Heart right ventricle (tissue), 16 donors: ENCODE measurements around the gene WWOX. TPM values are rescaled to one million over a fixed set of nuclear protein-coding genes. Genes with fewer than 3 reads are reported as not detected.

Source experiments
- ATAC-seq, 8 donors: fragments of 200-7000 bp; cut with Tn5 transposase; one replicate each; pipeline ENCODE4 v1.9.1; 2020; ENCODE audit warnings: mild to moderate bottlenecking in 8 of 8, moderate library complexity in 8 of 8, moderate number of reproducible peaks in 1 of 8
- DNase-seq, 2 donors: peaks; one replicate each; pipeline ENCODE4 v3.0.0-alpha.2; 2020
- H3K27ac ChIP-seq, 10 donors: fragments of 200-600 bp; sonication (generic) in 2 of 10; one replicate each; pipeline versions ENCODE4 v1.5.0 to v1.8.0; 2020 to 2022; ENCODE audit warnings: mild to moderate bottlenecking in 3 of 10
- H3K27me3 ChIP-seq, 7 donors: fragments of 200-600 bp; one replicate each; pipeline ENCODE4 v1.8.0; 2021 to 2022; ENCODE audit warnings: mild to moderate bottlenecking in 2 of 7
- H3K36me3 ChIP-seq, 9 donors: fragments of 200-600 bp; sonication (generic) in 1 of 9; one replicate each; pipeline versions ENCODE4 v1.5.0 to v1.8.0; 2020 to 2022; ENCODE audit warnings: mild to moderate bottlenecking in 2 of 9
- H3K4me1 ChIP-seq, 9 donors: fragments of 200-600 bp; sonication (generic) in 1 of 9; one replicate each; pipeline versions ENCODE4 v1.5.0 to v1.8.0; 2020 to 2022; ENCODE audit warnings: mild to moderate bottlenecking in 4 of 9
- H3K4me3 ChIP-seq, 10 donors: fragments of 200-600 bp; sonication (generic) in 2 of 10; one replicate each; pipeline versions ENCODE4 v1.5.0 to v1.8.0; 2020 to 2022; ENCODE audit warnings: mild to moderate bottlenecking in 7 of 10, moderate library complexity in 2 of 10
- H3K9me3 ChIP-seq, 11 donors: fragments of 200-600 bp in 10 of 11; sonication (generic) in 2 of 11; one replicate each; pipeline versions ENCODE4 v1.5.0 to v1.8.0; 2013 to 2022; ENCODE audit warnings: mild to moderate bottlenecking in 2 of 11, control low read depth in 1 of 11, moderate library complexity in 1 of 11
- WGBS, 2 donors: extraction: QIAGEN DNeasy Blood & Tissue Kit; methylation state at CpG; one replicate each; pipeline ENCODE4 v1.1.7; 2013; ENCODE audit warnings: inconsistent platforms in 1 of 2; 5-methylcytosine and 5-hydroxymethylcytosine counted together
- intact Hi-C, 10 donors: fragments of 100-400 bp; cut with DNase I; formaldehyde crosslinking; loops; one replicate each; pipeline versions ENCODE4 v1.11.1 to v1.14.2; 2022
- polyA plus RNA-seq, 2 donors: library from polyadenylated mRNA; stranded (reverse); fragments of 200-250 nt; gene quantifications; one replicate each; pipeline ENCODE4 v1.2.3, GENCODE V29; 2013
- total RNA-seq, 10 donors: library from RNA; stranded (reverse); fragmentation: NEBNext Ultra II Directional in 3 of 10; extraction: Animal tissue kit (Norgen Biotek cat#: 25700) in 3 of 10; gene quantifications; one replicate each; pipeline versions ENCODE4 v1.2.1 to v1.2.4, GENCODE V29; 2021 to 2023
- TF ChIP-seq, protein P1 (sequence below), 9 donors: fragments of 200-600 bp; sonication (generic) in 2 of 9; IDR thresholded peaks; one replicate each; pipeline versions ENCODE4 v1.5.0 to v1.8.0; 2021 to 2022; ENCODE audit warnings: antibody characterized with exemption in 9 of 9, mild to moderate bottlenecking in 5 of 9, moderate library complexity in 1 of 9
- donor health status: Arrhythmogenic right ventricular cardiomyopathy.
- donor health status: ischemic (EF 13 %, LVEDD 7.1; RV severe dilation, severe dysfunction).
- donor health status: healthy with polysubstance abuse.
- donor health status: DM: no; HTN: yes; CAD: no.
- donor health status: DM: no; HTN: no; CAD: no.
- donor health status: ischemic (EF 25% LVEDD 6.9; RV normal size, moderate dysfunction).
- donor health status: ischemic (EF 25% LVEDD 5.7; RV mildly dilated, moderate dysfunction).
- donor health status: healthy.
- donor health status: DM: yes; HTN: yes; CAD: no.
- donor health status: Ischemic cardiomyopathy.
- donor health status: ischemic (EF 35%, LVEDD 5.7; RV mildly dilated, moderate dysfunction).
- donor health status: nonischemic (EF 11% LVEDD 7.7; RV severe dilation, severe dysfunction).
- donor health status: DM: yes; HTN: yes; CAD: no.
- donor health status: PGD.
- donor health status: ischemic (EF 29% LVEDD 5.4; RV normal size, mild dysfunction).
- donor health status: nonischemic (EF 23%, LVEDD 6.1; RV moderate dilation, normal function).

The WWOX gene
- total and polyA plus RNA-seq, 12 donors = 4.9 to 15.0 (median 9.9) TPM

DNA sequence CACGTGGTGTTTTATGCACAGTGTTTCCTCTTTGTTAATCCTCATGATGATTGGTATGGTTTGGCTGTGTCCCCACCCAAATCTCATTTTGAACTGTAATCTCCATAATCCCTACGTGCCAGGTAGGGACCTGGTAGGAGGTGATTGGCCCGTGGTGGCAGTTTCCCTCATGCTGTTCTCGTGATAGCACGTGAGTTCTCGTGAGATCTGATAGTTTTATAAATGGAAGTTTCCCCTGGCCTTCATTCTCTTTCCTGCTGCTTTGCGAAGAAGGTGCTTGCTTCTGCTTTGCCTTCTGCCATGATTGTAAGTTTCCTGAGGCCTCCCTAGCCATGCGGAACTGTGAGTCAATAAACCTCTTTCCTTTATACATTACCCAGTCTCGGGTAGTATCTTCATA, 115.8 kb downstream of the WWOX start:
- no peaks in the 10 kb centered on the region for H3K9me3 ChIP-seq
- TF ChIP-seq, protein P1, sequence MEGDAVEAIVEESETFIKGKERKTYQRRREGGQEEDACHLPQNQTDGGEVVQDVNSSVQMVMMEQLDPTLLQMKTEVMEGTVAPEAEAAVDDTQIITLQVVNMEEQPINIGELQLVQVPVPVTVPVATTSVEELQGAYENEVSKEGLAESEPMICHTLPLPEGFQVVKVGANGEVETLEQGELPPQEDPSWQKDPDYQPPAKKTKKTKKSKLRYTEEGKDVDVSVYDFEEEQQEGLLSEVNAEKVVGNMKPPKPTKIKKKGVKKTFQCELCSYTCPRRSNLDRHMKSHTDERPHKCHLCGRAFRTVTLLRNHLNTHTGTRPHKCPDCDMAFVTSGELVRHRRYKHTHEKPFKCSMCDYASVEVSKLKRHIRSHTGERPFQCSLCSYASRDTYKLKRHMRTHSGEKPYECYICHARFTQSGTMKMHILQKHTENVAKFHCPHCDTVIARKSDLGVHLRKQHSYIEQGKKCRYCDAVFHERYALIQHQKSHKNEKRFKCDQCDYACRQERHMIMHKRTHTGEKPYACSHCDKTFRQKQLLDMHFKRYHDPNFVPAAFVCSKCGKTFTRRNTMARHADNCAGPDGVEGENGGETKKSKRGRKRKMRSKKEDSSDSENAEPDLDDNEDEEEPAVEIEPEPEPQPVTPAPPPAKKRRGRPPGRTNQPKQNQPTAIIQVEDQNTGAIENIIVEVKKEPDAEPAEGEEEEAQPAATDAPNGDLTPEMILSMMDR (IDR thresholded peaks at IDR 0.05) = no peak
- H3K27me3 ChIP-seq = no peaks in the 10 kb centered on the region
- 95 to 96% methylated on average over 9 of the region's 9 CpGs for WGBS, 2 donors
- ATAC-seq (no peak), DNase-seq (no peak)
- H3K4me3 ChIP-seq = no peak overlapping the region
- intact Hi-C loops = no loop called here
- no peaks in the 10 kb centered on the region for H3K4me1 ChIP-seq
- no peak overlapping the region for H3K27ac ChIP-seq
- no peaks in the 10 kb centered on the region for H3K36me3 ChIP-seq

DNA sequence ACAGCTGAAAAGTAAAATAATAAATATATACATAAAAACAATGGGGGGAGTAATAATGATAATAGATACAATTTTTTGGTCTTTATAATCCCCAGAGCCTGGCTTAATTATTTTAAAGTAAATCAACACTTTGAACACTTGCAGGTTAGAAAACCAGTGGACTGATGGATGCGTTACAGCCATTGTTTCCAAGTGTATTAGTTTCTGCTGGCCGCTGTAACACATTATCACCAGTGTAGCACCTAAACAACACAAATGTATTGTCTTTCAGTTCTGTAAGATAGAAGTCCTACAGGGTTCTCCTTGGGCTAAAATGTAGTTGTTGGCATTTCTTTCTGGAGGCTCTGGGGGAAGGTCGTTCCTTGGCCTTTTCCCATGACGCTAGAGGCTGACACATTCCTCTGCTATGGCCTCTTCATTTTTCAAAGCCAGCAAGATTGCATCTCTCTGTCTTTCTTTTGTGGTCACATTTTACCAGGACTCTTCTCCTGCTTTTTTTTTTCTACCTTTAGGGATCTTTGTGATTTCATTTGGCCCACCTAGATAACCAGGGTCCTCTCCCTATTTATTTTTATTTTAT, 116.8 kb downstream of the WWOX start:
- 97 to 99% methylated on average over 4 of the region's 4 CpGs for WGBS, 2 donors
- H3K4me1 ChIP-seq = no peaks in the 10 kb centered on the region
- no peak for ATAC-seq
- H3K27me3 ChIP-seq = no peaks in the 10 kb centered on the region
- no peak for DNase-seq
- H3K4me3 ChIP-seq = no peak overlapping the region
- TF ChIP-seq, protein P1 (IDR thresholded peaks at IDR 0.05) = no peak
- H3K27ac ChIP-seq = no peak overlapping the region
- no peaks in the 10 kb centered on the region for H3K36me3 ChIP-seq
- H3K9me3 ChIP-seq = no peaks in the 10 kb centered on the region
- intact Hi-C loops = no loop called here

DNA sequence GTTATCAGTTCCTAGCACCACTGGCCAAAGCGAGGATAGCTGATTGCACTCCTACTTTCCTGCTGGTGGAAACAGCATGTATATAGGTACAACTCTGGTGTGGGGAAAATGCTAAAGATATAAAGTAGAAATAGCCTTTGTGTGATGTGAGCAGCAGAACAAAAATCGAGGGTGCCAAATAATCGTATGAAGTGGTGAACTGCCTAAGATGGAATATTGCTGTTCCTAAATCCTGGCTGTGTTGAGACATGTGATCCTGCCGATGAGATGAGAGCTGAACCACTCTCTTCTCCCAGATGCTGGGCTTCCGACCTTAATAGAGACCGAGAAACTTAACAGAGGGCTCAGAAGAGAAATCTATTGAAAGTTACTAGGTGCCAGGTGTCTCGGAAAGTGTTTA, 117.8 kb downstream of the WWOX start:
- no peak for ATAC-seq
- TF ChIP-seq, protein P1 (IDR thresholded peaks at IDR 0.05) = no peak

DNA sequence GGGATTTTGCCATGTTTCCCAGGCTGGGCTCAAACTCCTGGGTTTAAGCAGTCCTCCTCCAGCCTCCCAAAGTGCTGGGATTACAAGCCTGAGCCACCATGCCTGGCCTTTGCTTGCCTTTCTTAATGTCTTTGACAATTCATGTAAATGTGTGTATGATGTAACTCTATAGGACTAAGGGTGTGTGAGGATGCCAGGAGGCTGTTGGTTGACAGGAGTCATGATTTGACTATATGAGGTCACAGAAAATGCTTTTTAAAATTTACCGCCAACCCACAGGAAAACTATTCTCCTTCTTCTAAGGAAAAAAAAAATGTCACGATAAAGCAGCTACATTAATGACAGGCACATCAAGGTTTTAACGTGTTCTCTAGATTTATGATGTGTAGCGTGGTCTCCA, 118.8 kb downstream of the WWOX start:
- 93% methylated on average over 4 of the region's 4 CpGs for WGBS, 2 donors
- TF ChIP-seq, protein P1 (IDR thresholded peaks at IDR 0.05) = no peak
- no peaks in the 10 kb centered on the region for H3K36me3 ChIP-seq
- H3K4me3 ChIP-seq = no peak overlapping the region
- H3K27me3 ChIP-seq = no peaks in the 10 kb centered on the region
- no peak for ATAC-seq
- no peak for DNase-seq
- peaks cover 0 to 12% (median 3%) of the 10 kb centered on the region in 9 donors for H3K4me1 ChIP-seq
- intact Hi-C loops = no loop called here
- H3K9me3 ChIP-seq = no peaks in the 10 kb centered on the region
- no peak overlapping the region for H3K27ac ChIP-seq

More for the DNA sequence above, 117.8 kb downstream of the WWOX start:
- peaks cover 0 to 8% (median 0%) of the 10 kb centered on the region in 9 donors for H3K4me1 ChIP-seq
- no peak overlapping the region for H3K27ac ChIP-seq
- DNase-seq = no peak
- H3K36me3 ChIP-seq = no peaks in the 10 kb centered on the region
- no peaks in the 10 kb centered on the region for H3K27me3 ChIP-seq
- intact Hi-C loops = no loop called here
- 79 to 86% methylated on average over 7 of the region's 7 CpGs for WGBS, 2 donors
- H3K9me3 ChIP-seq = no peaks in the 10 kb centered on the region
- no peak overlapping the region for H3K4me3 ChIP-seq
